HUES6 (cell line): ENCODE data around the gene CFAP74.

ENCODE experiments used
- H3K27ac ChIP-seq: 2 replicates; pipeline ENCODE4 v1.7.0; 2013; ENCODE audit warnings: low read depth, mild to moderate bottlenecking, low read length, inconsistent platforms
- H3K27me3 ChIP-seq: 2 replicates; pipeline ENCODE4 v1.6.1; 2013; ENCODE audit warnings: low read length; ENCODE audit not compliant: control insufficient read depth, insufficient read depth
- H3K36me3 ChIP-seq: 2 replicates; pipeline ENCODE4 v1.6.1; 2013; ENCODE audit warnings: low read length; ENCODE audit not compliant: control insufficient read depth, insufficient read depth
- H3K4me1 ChIP-seq: 2 replicates; pipeline ENCODE4 v1.6.1; 2013; ENCODE audit warnings: low read length; ENCODE audit not compliant: control insufficient read depth, insufficient read depth
- H3K4me3 ChIP-seq: 2 replicates; pipeline ENCODE4 v1.5.1; 2013; ENCODE audit warnings: low read depth, low read length
- H3K9ac ChIP-seq: one replicate; pipeline ENCODE4 v1.6.1; 2013; ENCODE audit warnings: mild to moderate bottlenecking, low read length
- H3K9me3 ChIP-seq: 2 replicates; pipeline ENCODE4 v1.6.1; 2013; ENCODE audit warnings: low read depth, low read length; ENCODE audit not compliant: control insufficient read depth, insufficient read depth

CFAP74 gene

DNA sequence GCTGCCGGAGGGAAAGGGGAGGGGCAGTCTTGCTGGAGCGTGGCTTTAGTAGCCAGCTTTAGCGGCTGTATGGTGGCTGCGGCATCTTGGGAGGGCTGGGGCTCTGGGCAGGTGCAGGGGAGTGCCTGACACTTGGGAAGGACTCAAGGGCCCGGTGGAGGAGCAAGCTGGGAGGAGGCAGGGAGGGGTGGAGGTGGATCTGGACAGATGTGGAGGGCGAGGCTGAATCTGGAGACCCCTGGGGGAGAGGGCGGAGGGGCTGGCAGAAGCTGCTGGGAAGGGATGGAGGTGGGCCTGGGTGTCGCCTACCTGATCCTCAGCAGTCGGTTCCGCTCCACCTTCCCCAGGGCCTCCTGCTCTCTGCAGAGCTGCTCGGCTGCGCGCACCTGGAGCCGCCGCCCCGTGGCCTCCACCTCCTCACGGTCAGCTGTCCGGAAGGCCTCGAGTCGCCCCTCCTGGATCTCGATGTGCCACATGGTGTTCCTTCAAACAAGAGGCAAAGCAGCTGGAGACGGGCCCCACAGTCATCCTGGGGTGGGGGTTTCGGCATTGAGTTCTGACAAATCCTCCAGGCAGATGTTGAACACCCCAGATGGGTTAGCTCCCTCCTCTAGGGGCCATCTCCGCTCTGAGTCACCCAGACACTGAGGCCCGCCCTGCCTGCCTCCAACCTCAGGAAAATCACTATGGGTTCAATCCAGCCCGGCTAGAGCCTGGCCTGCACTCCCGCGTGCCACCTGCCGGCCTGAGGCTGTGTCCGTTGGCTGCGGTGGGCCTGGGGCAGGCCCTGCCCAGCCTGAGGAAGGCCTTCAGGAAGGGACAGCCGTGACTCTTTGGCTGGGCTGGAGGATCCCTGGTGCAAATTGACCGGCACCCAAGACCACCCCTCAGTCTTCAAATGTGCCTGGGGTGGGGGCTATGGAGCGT, 29.6 kb downstream of the CFAP74 start:
- Histone ChIP-seq H3K9ac (no peak overlapping the region), H3K27me3 (no peaks in the 10 kb centered on the region), H3K36me3 (no peaks in the 10 kb centered on the region), H3K4me3 (no peak overlapping the region), H3K4me1 (no peaks in the 10 kb centered on the region), H3K9me3 (peaks cover 11% of the 10 kb centered on the region; the same call in 1 of the 2 replicates), H3K27ac (no peak overlapping the region)

DNA sequence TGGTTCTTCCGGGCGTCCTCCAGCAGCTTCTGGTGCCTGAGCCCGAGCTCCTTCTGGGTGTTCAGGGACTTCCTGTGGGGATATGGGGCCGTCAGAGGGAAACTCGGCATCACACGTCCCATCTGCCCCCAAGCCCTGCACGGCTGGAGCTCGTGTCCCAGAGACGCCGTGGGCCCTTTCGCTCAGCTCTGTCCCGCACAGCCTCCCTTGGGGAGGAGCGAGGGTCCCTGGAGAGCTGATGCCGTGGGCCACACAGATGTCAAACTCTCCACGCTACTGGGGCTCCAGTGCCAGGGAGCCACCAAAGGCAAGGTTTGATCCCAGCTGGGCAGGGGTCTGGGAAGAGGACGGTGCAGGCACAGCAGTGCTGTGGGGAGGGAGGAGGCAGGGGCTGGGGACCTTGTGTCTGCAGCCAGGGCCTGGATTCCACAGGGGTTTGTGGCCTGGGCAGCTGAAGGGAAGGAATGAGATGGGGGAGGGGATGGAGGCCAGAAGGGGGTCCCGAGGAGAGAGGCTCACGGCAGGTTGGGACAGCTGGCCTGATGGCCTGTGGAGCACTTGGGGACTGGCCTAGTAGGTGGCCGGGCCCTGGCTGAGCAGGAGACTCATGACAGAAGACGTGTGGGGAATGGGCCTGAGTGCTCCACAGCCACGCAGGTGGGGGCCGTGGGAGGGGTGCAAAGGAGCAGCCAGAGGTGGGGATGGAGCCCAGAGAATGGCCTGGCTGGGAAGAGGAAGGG, 30.4 kb downstream of the CFAP74 start:
- no peak overlapping the region for H3K4me3 ChIP-seq
- H3K27me3 ChIP-seq = no peaks in the 10 kb centered on the region
- H3K9me3 ChIP-seq = peaks cover 11% of the 10 kb centered on the region; the same call in 1 of the 2 replicates
- no peak overlapping the region for H3K27ac ChIP-seq
- no peak overlapping the region for H3K9ac ChIP-seq
- no peaks in the 10 kb centered on the region for H3K4me1 ChIP-seq
- H3K36me3 ChIP-seq = no peaks in the 10 kb centered on the region

DNA sequence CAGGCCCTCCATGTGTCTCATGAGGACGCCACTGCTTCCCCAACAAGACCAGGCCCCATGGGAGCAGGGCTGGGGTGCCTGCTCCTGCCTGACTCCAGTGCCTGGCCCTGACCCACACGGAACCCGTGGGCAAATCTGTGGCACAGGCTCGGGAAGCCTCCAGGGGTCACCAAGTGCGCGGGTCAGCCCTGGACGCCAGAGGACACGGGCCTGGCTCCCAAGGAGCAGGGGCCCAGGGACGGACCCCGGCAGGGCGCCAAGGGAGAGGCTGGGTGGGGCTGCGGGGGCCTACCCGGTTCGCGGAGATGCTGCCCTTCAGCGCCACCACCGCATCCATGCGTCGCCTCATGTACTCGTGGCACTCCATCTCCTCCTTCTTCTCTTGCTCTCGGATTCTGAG, 31.9 kb downstream of the CFAP74 start:
- Histone ChIP-seq H3K9me3 (peaks cover 11% of the 10 kb centered on the region; the same call in 1 of the 2 replicates), H3K9ac (no peak overlapping the region), H3K4me1 (no peaks in the 10 kb centered on the region), H3K36me3 (no peaks in the 10 kb centered on the region), H3K27me3 (no peaks in the 10 kb centered on the region), H3K27ac (no peak overlapping the region), H3K4me3 (no peak overlapping the region)

DNA sequence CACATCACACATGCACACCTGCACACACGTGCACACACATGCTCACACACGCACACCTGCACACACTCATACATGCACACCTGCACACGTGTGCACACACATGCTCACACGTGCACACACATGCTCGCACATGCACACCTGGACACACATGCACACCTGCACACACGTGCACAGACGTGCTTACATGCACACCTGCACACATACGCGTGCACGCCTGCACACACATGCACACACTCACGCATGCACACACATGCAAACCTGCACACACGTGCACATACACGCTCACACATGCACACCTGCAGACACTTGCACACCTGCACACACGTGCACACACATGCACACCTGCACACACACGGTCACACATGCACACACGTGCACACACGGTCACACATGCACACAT, 32.6 kb downstream of the CFAP74 start:
- Histone ChIP-seq H3K4me1 (no peaks in the 10 kb centered on the region), H3K27ac (no peak overlapping the region), H3K9ac (no peak overlapping the region)

DNA sequence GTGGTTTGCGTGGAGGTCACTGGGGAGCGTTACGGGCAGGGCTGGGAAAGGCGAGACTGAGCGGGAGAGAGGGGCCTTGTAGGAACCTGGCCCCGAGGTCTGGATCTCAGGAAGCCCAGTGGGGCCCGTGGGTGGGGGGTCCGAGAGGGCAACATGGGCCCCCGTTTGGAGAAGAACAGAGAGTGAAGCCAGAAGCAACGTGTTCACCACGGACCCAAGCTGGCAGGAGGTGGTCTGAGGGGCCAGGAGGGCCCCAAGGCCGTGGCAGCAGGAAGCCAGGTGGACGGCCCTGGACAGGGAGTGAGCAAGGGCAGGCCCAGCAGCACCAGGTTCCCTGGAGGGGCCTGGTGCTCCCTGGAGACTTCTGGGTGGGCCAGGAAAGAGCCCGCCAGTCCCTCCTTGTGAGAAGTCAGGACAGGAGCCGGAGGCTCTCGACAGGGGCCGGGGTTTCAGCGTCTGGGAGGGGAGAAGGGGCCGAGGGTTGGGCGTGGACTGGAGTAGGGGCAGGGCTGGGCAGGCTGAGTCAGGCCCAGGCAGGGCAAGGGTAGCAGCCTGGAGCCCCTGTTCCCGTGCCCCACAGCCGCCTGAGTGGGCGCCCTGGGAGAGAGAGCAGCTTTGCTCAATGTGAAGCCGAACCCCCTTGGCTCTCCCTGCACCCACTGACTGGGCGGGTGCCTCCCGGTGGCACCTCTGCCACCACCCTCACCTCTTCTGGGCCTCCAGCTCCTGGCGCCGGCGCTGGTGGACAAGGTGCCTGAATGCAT, 33.5 kb downstream of the CFAP74 start:
- Histone ChIP-seq H3K4me3 (no peak overlapping the region), H3K9me3 (peaks cover 8% of the 10 kb centered on the region; the same call in 1 of the 2 replicates), H3K27me3 (no peaks in the 10 kb centered on the region), H3K4me1 (no peaks in the 10 kb centered on the region), H3K36me3 (no peaks in the 10 kb centered on the region), H3K27ac (no peak overlapping the region), H3K9ac (no peak overlapping the region)

More for the DNA sequence above, 32.6 kb downstream of the CFAP74 start:
- no peaks in the 10 kb centered on the region for H3K36me3 ChIP-seq
- H3K9me3 ChIP-seq = peaks cover 9% of the 10 kb centered on the region; the same call in 1 of the 2 replicates
- no peaks in the 10 kb centered on the region for H3K27me3 ChIP-seq
- no peak overlapping the region for H3K4me3 ChIP-seq

DNA sequence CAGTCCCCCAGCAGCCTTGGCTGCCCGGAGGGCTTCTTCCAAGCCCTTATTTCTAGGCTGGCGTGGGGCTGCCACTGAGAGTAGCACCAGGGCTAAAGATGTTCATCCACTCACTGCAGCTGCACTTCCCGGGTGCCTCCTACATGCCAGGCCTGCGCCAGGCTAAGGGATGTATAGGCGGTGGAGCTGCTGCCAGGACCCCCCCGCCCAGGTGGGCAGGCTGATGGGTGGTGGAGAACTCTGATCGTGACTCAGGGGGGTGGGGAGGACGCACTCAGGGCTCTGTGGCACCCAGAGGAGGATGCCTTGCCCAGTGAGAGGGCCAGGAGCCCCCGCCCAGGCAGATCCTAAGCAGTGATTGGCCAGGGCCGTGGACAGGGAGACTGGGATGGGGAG, 34.1 kb downstream of the CFAP74 start:
- H3K9ac ChIP-seq = no peak overlapping the region
- H3K4me1 ChIP-seq = no peaks in the 10 kb centered on the region
- no peaks in the 10 kb centered on the region for H3K27me3 ChIP-seq
- H3K36me3 ChIP-seq = no peaks in the 10 kb centered on the region
- H3K27ac ChIP-seq = no peak overlapping the region
- H3K9me3 ChIP-seq = peaks cover 8% of the 10 kb centered on the region; the same call in 1 of the 2 replicates
- H3K4me3 ChIP-seq = no peak overlapping the region

DNA sequence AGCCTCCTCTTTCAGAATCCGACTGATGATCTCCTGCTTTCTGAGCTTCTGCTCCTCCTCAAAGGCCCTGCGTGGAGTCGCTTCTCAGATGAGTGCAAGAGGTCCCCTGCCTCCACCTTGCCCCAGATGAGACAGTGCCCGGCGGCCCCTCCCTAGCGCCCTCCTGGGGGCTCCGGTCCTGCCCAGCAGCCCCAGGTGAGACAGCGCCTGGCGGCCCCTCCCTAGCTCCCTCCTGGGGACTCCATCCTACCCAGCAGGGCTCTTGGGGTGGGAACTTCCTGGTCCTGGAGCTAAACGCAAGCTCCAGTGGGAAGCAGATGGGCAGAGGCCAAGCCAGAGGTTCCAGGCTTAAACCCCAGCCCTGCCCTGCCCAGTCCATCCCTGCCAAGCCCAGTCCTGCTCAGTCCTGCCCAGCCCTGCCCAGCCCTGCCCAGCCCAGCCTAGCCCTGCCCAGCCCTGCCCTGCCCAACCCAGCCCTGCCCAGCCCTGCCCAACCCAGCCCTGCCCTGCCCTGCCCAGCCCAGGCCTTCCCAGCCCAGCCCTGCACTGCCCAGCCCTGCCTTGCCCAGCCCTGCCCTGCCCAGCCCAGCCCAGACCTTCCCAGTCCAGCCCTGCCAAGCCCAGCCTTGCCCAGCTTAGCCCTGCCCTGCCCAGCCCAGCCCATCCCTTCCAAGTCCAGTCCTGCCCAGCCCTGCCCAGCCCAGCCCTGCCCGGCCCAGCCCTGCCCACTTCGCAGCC, 34.6 kb downstream of the CFAP74 start:
- Histone ChIP-seq H3K9ac (no peak overlapping the region), H3K9me3 (peaks cover 8% of the 10 kb centered on the region; the same call in 1 of the 2 replicates), H3K4me1 (no peaks in the 10 kb centered on the region), H3K4me3 (no peak overlapping the region), H3K27me3 (no peaks in the 10 kb centered on the region), H3K36me3 (no peaks in the 10 kb centered on the region), H3K27ac (no peak overlapping the region)

DNA sequence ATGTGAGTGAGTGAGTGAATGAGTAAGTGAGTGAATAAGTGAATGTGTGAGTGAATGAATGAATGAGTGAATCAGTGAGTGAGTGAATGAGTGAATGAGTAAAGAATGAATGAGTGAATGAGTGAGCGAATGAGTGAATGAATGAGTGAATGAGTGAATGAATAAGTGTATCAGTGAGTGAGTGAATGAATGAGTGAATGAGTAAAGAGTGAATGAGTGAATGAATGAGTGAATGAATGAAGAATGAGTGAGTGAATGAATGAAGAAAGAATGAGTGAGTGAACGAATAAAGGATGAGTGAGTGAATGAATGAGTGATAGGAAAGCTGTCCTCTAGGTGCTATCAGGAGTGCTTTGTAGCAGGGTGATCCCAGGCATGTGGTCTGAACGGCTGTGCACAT, 35.7 kb downstream of the CFAP74 start:
- no peaks in the 10 kb centered on the region for H3K4me1 ChIP-seq
- H3K36me3 ChIP-seq = no peaks in the 10 kb centered on the region
- H3K27ac ChIP-seq = no peak overlapping the region
- H3K9me3 ChIP-seq = peaks cover 8% of the 10 kb centered on the region; the same call in 1 of the 2 replicates
- H3K27me3 ChIP-seq = no peaks in the 10 kb centered on the region
- H3K9ac ChIP-seq = no peak overlapping the region
- H3K4me3 ChIP-seq = no peak overlapping the region

DNA sequence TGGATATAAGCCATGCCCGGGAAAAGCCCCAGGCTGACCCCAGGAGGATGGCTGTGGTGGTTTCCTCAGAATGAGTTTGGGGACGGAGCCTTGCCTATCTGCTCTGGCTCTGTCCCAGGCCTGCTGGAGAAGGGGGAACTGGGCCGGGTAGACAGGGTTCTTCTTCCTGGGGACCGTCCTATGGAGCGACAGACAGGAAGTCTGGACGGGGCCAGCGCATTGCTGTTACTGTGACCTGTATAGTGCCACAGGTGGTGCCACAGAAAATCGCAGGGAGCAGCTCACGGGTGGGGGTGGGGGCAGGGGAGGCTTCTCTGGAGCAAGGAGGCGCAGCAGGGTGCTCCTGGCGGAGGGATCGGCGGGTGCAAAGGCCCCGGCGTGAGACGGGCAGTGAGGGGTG, 36.4 kb downstream of the CFAP74 start:
- H3K9ac ChIP-seq = no peak overlapping the region

DNA sequence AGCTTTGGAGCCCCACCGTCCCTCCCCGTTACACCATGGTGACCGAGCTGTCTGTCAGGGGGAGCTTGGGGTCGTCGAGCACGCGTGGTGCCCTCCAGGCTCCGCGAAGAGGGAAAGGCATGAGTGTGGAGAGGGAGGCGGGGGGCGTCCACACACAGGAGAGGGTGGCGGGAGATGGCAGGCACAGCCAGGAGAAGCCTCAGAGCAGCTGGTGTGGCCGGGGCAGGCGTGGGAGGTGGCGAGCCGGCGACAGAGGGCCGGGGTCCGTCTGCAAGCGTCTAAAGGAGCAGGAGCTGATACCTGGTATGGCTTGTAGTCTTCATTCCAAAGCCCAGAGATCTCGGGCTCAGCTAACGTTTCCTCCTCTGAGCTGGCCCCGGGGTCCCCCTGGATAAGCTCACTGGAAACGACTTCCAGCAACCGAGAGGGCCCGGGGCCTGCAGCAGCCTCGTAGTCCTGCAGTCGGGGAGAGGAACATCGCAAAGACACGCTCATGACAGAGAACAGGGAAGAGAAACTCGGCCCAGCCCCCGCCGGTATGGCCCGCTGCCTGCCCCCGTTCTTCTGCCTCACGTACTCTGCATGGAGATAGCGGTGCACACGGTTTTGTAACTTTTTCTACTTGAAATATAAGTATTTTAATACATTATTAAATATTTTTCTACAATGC, 37.4 kb downstream of the CFAP74 start:
- Histone ChIP-seq H3K27ac (no peak overlapping the region), H3K4me1 (peaks cover 4% of the 10 kb centered on the region), H3K9me3 (peaks cover 6% of the 10 kb centered on the region; the same call in 1 of the 2 replicates), H3K4me3 (no peak overlapping the region), H3K9ac (no peak overlapping the region), H3K27me3 (no peaks in the 10 kb centered on the region), H3K36me3 (no peaks in the 10 kb centered on the region)

More for the DNA sequence above, 36.4 kb downstream of the CFAP74 start:
- Histone ChIP-seq H3K27me3 (no peaks in the 10 kb centered on the region), H3K4me1 (no peaks in the 10 kb centered on the region), H3K27ac (no peak overlapping the region), H3K4me3 (no peak overlapping the region), H3K9me3 (peaks cover 8% of the 10 kb centered on the region; the same call in 1 of the 2 replicates), H3K36me3 (no peaks in the 10 kb centered on the region)
